Memory B cell (primary cell): ENCODE measurements around the gene ZC3H18.
"Not testable (repeated sequence)": the region's sequence is repeated elsewhere in the genome, so short reads cannot be mapped to it uniquely, and the experiment has no call there.

Source experiments
- ATAC-seq: fragments of 150-1000 bp; cut with Tn5 transposase; 2 replicates; pipeline ENCODE4 v1.10.0; 2021; ENCODE audit warnings: low read depth, mild to moderate bottlenecking, moderate library complexity
- DNase-seq, 2 donors: peaks; one replicate each; pipeline ENCODE4 v3.0.0; 2022; ENCODE audit warnings: low spot score in 2 of 2
- H3K27ac Mint-ChIP-seq: one replicate; pipeline ENCODE4 v1.8.0; 2022; ENCODE audit warnings: mild to moderate bottlenecking, moderate library complexity, mixed read lengths
- H3K27me3 Mint-ChIP-seq: one replicate; pipeline ENCODE4 v1.8.0; 2022; ENCODE audit warnings: mixed read lengths
- H3K36me3 Mint-ChIP-seq: one replicate; pipeline ENCODE4 v1.8.0; 2022; ENCODE audit warnings: mild to moderate bottlenecking, mixed read lengths
- H3K4me1 Mint-ChIP-seq: one replicate; pipeline ENCODE4 v1.8.0; 2022; ENCODE audit warnings: mixed read lengths
- H3K4me3 Mint-ChIP-seq: one replicate; pipeline ENCODE4 v1.8.0; 2022; ENCODE audit warnings: mild to moderate bottlenecking, moderate library complexity, mixed read lengths
- H3K9me3 Mint-ChIP-seq: one replicate; pipeline ENCODE4 v1.8.0; 2022; ENCODE audit warnings: mixed read lengths

The ZC3H18 gene

GRCh38 chr16:88665570-88665969 is 95.4 kb downstream of the ZC3H18 start:
- no peak for ATAC-seq
- no peak overlapping the region for H3K4me3 Mint-ChIP-seq

DNA sequence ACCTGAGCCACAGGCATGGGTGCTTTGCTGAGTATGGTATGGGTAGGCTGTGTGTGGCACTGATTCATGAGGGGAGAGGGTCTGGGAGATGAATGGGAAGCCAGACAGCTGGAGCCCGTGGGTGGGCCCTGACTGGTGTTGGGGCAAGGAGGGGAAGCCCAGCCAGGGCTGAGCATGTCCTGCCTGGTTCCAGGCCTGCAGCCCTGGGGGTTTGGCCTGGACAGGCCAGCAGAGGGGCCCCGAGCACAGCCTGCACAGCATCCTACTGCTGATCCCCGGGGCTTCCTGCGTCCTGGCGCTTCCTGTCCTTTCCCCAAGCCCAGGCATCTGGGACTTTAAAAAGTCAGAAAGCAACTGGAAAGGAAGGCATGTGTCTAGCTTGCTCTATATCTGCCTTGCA is 97.3 kb downstream of the ZC3H18 start:
- no peak overlapping the region for H3K4me3 Mint-ChIP-seq
- no peaks in the 10 kb centered on the region for H3K9me3 Mint-ChIP-seq
- peaks cover 2% of the 10 kb centered on the region for H3K36me3 Mint-ChIP-seq
- DNase-seq: no peak
- no peak for ATAC-seq
- no peaks in the 10 kb centered on the region for H3K27me3 Mint-ChIP-seq
- peaks cover 9% of the 10 kb centered on the region for H3K4me1 Mint-ChIP-seq
- no peak overlapping the region for H3K27ac Mint-ChIP-seq

More at GRCh38 chr16:88665570-88665969, 95.4 kb downstream of the ZC3H18 start:
- Mint-ChIP-seq H3K36me3 (peaks cover 2% of the 10 kb centered on the region), H3K27me3 (no peaks in the 10 kb centered on the region), H3K4me1 (peaks cover 20% of the 10 kb centered on the region), H3K9me3 (no peaks in the 10 kb centered on the region), H3K27ac (no peak overlapping the region)
- no peak for DNase-seq

- not testable (repeated sequence) for H3K4me3 Mint-ChIP-seq, H3K4me1 Mint-ChIP-seq, H3K27me3 Mint-ChIP-seq, DNase-seq, H3K9me3 Mint-ChIP-seq, ATAC-seq, H3K27ac Mint-ChIP-seq, H3K36me3 Mint-ChIP-seq
Observed at GRCh38 chr16:88669493-88669892, 99.3 kb downstream of the ZC3H18 start.

- Mint-ChIP-seq H3K4me1 (peaks cover 4% of the 10 kb centered on the region), H3K4me3 (no peak overlapping the region), H3K27me3 (no peaks in the 10 kb centered on the region), H3K27ac (no peak overlapping the region), H3K9me3 (no peaks in the 10 kb centered on the region), H3K36me3 (peaks cover 2% of the 10 kb centered on the region)
- ATAC-seq (no peak), DNase-seq (no peak)
Observed at GRCh38 chr16:88669980-88670379, 99.8 kb downstream of the ZC3H18 start.

- H3K4me1 Mint-ChIP-seq: peaks cover 2% of the 10 kb centered on the region
- H3K36me3 Mint-ChIP-seq: peaks cover 2% of the 10 kb centered on the region
- H3K27me3 Mint-ChIP-seq: no peaks in the 10 kb centered on the region
- ATAC-seq: no peak
- H3K4me3 Mint-ChIP-seq: no peak overlapping the region
- DNase-seq: no peak
- H3K9me3 Mint-ChIP-seq: no peaks in the 10 kb centered on the region
- no peak overlapping the region for H3K27ac Mint-ChIP-seq
Observed at GRCh38 chr16:88671806-88672205, 101.6 kb downstream of the ZC3H18 start.

- ATAC-seq: no peak
- Mint-ChIP-seq H3K27ac (no peak overlapping the region), H3K4me3 (no peak overlapping the region), H3K36me3 (peaks cover 2% of the 10 kb centered on the region), H3K9me3 (no peaks in the 10 kb centered on the region), H3K4me1 (no peaks in the 10 kb centered on the region), H3K27me3 (no peaks in the 10 kb centered on the region)
- DNase-seq: no peak
Observed at GRCh38 chr16:88672776-88673175, 102.6 kb downstream of the ZC3H18 start.

- Mint-ChIP-seq H3K27ac (no peak overlapping the region), H3K9me3 (no peaks in the 10 kb centered on the region), H3K36me3 (no peaks in the 10 kb centered on the region), H3K4me3 (no peak overlapping the region), H3K27me3 (no peaks in the 10 kb centered on the region), H3K4me1 (no peaks in the 10 kb centered on the region)
- ATAC-seq: no peak
- no peak for DNase-seq
Observed at GRCh38 chr16:88673716-88674379, 103.6 kb downstream of the ZC3H18 start.

GRCh38 chr16:88676502-88677242 is 106.5 kb downstream of the ZC3H18 start:
- Mint-ChIP-seq H3K4me1 (peaks cover 9% of the 10 kb centered on the region), H3K36me3 (peaks cover 2% of the 10 kb centered on the region), H3K4me3 (no peak overlapping the region), H3K27me3 (no peaks in the 10 kb centered on the region), H3K9me3 (no peaks in the 10 kb centered on the region), H3K27ac (no peak overlapping the region)
- DNase-seq: no peak
- ATAC-seq: no peak

DNA sequence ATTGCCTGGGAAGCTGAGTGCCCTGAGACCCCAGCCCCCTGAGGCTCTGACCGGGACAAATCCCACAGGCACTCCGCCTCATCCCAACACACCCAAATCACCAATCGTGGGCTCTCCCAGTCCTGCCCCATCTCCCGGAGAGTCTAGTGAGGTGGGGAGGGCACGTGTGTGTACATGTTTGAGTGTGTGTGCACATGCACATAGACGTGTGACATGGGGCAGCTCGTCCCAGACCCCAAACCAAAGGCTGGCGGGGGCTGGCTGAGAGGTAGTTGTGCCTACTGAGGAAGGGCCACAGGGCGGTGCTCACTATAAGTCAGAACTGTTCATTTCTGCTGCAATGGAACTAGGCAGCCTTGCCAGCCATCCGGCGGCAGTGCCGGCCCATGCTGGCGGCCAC is 107.5 kb downstream of the ZC3H18 start:
- no peak for ATAC-seq
- no peak overlapping the region for H3K4me3 Mint-ChIP-seq
- H3K27ac Mint-ChIP-seq: no peak overlapping the region
- peaks cover 2% of the 10 kb centered on the region for H3K36me3 Mint-ChIP-seq
- no peaks in the 10 kb centered on the region for H3K27me3 Mint-ChIP-seq
- H3K4me1 Mint-ChIP-seq: peaks cover 18% of the 10 kb centered on the region
- H3K9me3 Mint-ChIP-seq: no peaks in the 10 kb centered on the region
- DNase-seq: no peak

GRCh38 chr16:88678224-88678979 is 108.2 kb downstream of the ZC3H18 start:
- no peak overlapping the region for H3K4me3 Mint-ChIP-seq
- ATAC-seq (no peak), DNase-seq (no peak)
- peaks cover 2% of the 10 kb centered on the region for H3K36me3 Mint-ChIP-seq
- H3K27me3 Mint-ChIP-seq: no peaks in the 10 kb centered on the region
- H3K9me3 Mint-ChIP-seq: no peaks in the 10 kb centered on the region
- peaks cover 18% of the 10 kb centered on the region for H3K4me1 Mint-ChIP-seq
- H3K27ac Mint-ChIP-seq: no peak overlapping the region

- Mint-ChIP-seq H3K27me3 (no peaks in the 10 kb centered on the region), H3K36me3 (peaks cover 2% of the 10 kb centered on the region), H3K27ac (peak overlapping the region; percentile 93), H3K4me1 (peaks cover 27% of the 10 kb centered on the region), H3K4me3 (peak overlapping the region; percentile 81), H3K9me3 (no peaks in the 10 kb centered on the region)
- DNase-seq: no peak
- ATAC-seq: no peak
Observed at GRCh38 chr16:88680554-88681083, 110.4 kb downstream of the ZC3H18 start.

DNA sequence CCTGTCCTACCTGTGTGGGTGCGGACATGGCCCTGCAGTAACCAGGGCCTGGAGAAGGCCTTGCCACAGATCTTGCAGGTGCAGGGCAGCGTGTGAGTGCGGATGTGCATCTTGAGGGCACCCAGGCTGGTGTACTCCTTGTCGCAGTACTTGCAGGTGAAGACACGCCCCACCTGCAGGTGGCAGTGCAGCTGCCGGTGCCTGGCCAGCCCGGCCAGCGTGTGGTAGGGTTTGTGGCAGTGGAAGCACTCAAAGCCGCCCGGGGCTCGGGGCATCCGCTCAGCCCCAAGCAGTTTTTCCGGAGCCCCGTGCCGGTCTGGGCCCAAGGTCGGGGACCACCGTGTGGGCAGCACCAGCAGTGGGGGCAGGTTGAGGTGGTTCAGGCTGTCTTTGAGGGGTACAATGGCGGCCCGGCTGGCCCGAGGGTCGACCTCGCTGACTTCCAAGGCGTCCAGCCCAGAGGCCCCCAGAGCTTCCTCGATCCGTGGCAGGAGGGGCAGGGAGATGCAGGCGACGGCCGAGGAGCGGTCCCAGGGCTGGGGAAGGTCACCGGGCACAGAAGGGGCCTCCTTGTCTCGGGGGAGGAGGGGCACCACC is 111.0 kb downstream of the ZC3H18 start:
- DNase-seq (peak; percentile 59 to 61), ATAC-seq (peak; percentile 54)
- Mint-ChIP-seq H3K4me1 (peaks cover 27% of the 10 kb centered on the region), H3K27me3 (no peaks in the 10 kb centered on the region), H3K9me3 (no peaks in the 10 kb centered on the region), H3K27ac (peak overlapping the region; percentile 93), H3K36me3 (peaks cover 2% of the 10 kb centered on the region), H3K4me3 (peak overlapping the region; percentile 81)
